Frontal cortex (tissue), 4 donors: ENCODE measurements around the gene TLN1. TPM values are rescaled to one million over a fixed set of nuclear protein-coding genes. Genes with fewer than 3 reads are reported as not detected.

Experiments
- DNase-seq, 2 donors: peaks; one replicate each; pipeline ENCODE4 v3.0.0; 2012; ENCODE audit warnings: low spot score in 2 of 2
- FAIRE-seq: peaks from 2 replicates; lab custom pipeline; 2012; peaks lifted over from hg19 to GRCh38; lab: Jason Lieb, UNC
- total RNA-seq: library from RNA; depleted of rRNA; stranded (reverse); fragments of >200 nt; gene quantifications from one replicate; pipeline ENCODE4 v1.2.3, GENCODE V29; 2014
- donor health status: control.
- donor health status: control.
- donor health status: control.

TLN1 gene
- total RNA-seq, 1 donor from 2014 or later: 16.3 TPM

- DNase-seq: no peak
Measured at GRCh38 chr9:35689542-35690293, 42.3 kb downstream of the TLN1 start, which contains the start of gene TPM2. TSS of gene TPM2 (minus strand) at chr9:35689925. CDS start at chr9:35689817, 108 bp downstream.

GRCh38 chr9:35688558-35689541 lies 43.1 kb downstream of the TLN1 start:
- FAIRE-seq: no peak

More at GRCh38 chr9:35689542-35690293, 42.3 kb downstream of the TLN1 start, which contains the start of gene TPM2:
- FAIRE-seq: no peak

GRCh38 chr9:35687972-35688557 lies 43.9 kb downstream of the TLN1 start:
- no peak for FAIRE-seq
- DNase-seq: no peak

More at GRCh38 chr9:35688558-35689541, 43.1 kb downstream of the TLN1 start:
- DNase-seq: peak in 1 of 2 donors; percentile 51

- DNase-seq: no peak
Measured at GRCh38 chr9:35687306-35687705, 44.7 kb downstream of the TLN1 start.

GRCh38 chr9:35686222-35687203 lies 45.5 kb downstream of the TLN1 start:
- no peak for DNase-seq
- no peak for FAIRE-seq

More at GRCh38 chr9:35687306-35687705, 44.7 kb downstream of the TLN1 start:
- FAIRE-seq: no peak

- no peak for DNase-seq
- no peak for FAIRE-seq
Measured at GRCh38 chr9:35685506-35685905, 46.5 kb downstream of the TLN1 start.

GRCh38 chr9:35684921-35685320 lies 47.1 kb downstream of the TLN1 start:
- FAIRE-seq: no peak
- no peak for DNase-seq

GRCh38 chr9:35683323-35683722 lies 48.7 kb downstream of the TLN1 start:
- FAIRE-seq (no peak), DNase-seq (no peak)

GRCh38 chr9:35682520-35683315 lies 49.3 kb downstream of the TLN1 start:
- FAIRE-seq: no peak

GRCh38 chr9:35682051-35682450 lies 49.9 kb downstream of the TLN1 start:
- no peak for DNase-seq
- no peak for FAIRE-seq

More at GRCh38 chr9:35682520-35683315, 49.3 kb downstream of the TLN1 start:
- DNase-seq: no peak

- no peak for FAIRE-seq
- DNase-seq: no peak
Measured at GRCh38 chr9:35681341-35682002, 50.5 kb downstream of the TLN1 start.

- FAIRE-seq: no peak
- DNase-seq: no peak
Measured at GRCh38 chr9:35680331-35681105, 51.5 kb downstream of the TLN1 start.

- FAIRE-seq (no peak), DNase-seq (no peak)
Measured at GRCh38 chr9:35679766-35680330, 52.1 kb downstream of the TLN1 start.

- FAIRE-seq: no peak
- DNase-seq: no peak
Measured at GRCh38 chr9:35679091-35679490, 52.9 kb downstream of the TLN1 start.

GRCh38 chr9:35675732-35676392 lies 56.1 kb downstream of the TLN1 start:
- DNase-seq (no peak), FAIRE-seq (no peak)

GRCh38 chr9:35675204-35675603 lies 56.8 kb downstream of the TLN1 start:
- DNase-seq (no peak), FAIRE-seq (no peak)
